NCI-H1105 treated with DMSO at 0.1 percent for 48 hours (cell line): ENCODE measurements around the gene ITPR3.
A peak's percentile ranks its signal among the peaks of the same experiment; 100 is the strongest.

ENCODE experiments used
- DNase-seq: peaks from one replicate; lab custom pipeline; 2025; lab: John Stamatoyannopoulos, UW

ITPR3 gene

DNA sequence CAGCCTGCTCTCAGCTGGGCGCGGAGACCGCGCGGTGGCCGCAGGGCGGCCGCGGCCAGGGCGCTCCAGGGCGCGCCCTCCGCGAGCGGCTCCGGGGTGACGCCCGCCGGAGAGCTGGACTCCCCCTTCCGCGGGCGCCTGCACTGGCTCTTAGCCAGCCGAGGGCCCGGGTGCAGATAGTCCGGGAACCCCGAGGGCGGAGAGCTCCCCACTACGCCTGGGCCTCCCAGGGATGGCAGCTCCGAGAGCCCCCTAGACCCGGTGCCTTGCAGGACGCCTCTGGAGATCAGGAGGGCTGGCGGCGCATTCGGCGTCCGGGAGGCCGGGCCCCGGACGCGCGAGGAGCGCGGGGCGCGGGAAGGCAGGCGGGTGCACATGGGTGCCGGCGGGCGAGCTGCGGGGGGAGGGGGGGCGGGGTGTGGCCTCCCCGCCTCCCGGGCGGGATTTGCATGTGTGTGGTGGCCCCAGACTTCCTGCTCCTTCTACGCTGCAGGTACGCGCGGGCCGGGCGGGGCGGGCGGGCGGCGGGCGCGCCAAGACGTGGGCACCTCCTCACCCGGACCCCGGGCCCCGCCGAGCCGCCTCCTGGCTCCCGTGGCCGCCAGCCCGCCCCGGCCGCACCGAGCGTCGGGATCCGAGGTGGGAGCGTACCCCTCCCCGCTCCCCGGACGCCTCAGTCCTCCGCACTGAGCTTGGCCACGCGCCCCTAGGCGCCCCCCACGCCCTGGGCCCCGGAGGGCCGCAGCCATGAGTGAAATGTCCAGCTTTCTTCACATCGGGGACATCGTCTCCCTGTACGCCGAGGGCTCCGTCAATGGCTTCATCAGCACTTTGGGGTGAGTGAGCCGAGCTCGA, at the start of gene ITPR3:
Gene ITPR3, plus strand, starts transcription at position 467 of the 855 bp plus-strand sequence. Its CDS starts 281 bp downstream, at position 748.
- DNase-seq, result peak; percentile 59

DNA sequence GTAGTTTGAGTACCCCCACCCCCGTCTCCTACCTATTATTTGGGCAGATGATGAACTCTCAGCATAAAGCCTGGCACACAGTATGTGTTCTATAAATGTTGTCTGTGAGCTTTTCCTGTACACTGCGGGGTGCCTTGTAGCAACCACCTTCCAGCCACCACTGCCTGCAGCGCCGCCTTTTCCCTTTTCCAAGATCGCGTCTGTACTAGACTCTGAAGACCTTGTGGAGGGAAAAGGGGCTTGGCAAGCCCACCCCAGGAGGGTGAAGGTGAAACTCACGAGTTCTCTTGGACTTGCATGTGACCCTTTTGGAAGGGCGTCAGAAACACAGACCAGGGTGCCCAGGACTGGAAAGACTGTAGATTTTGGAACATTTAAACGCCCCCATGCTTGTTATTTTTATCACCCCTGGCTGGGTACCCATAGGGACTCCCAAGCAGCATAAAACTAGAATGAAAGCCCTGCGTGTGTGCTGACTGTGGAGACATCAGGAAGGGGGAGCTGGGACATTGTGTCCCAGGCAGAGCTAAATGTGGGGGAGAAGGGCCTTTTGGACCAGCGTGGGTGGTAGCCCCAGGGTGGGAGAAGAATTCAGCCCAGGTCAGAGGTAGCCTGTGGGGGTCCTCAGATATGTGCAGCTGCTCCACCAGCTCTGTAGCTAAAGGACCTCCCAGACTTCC, 49.3 kb upstream of the ITPR3 start:
- DNase-seq, result no peak

DNA sequence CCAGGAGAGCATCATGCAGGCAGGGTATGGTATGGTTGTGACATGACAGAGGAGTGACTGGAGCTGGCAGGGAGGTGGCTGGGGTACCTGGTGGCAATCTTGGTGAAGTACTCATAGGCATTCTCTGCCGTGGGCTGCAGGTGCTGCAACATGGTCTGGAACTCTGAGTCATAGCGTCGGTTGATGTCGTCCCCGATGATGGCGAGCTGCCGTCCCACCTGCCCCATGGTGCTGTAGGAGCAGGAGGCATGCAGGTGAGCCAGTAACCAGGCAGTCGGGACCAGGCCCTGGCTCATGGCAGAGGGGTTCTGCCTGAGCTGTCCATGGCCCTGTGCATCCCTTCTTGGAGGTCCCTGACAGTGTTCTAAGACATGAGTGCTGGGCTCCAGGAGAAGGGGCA, 45.9 kb upstream of the ITPR3 start:
- DNase-seq, result no peak

- DNase-seq, result no peak
Observed at GRCh38 chr6:33576668-33577067, 44.5 kb upstream of the ITPR3 start.

- no peak for DNase-seq
Observed at GRCh38 chr6:33577106-33577535, 44.0 kb upstream of the ITPR3 start.

GRCh38 chr6:33577718-33578117, 43.4 kb upstream of the ITPR3 start:
- no peak for DNase-seq

GRCh38 chr6:33578164-33578563, 43.0 kb upstream of the ITPR3 start:
- no peak for DNase-seq

DNA sequence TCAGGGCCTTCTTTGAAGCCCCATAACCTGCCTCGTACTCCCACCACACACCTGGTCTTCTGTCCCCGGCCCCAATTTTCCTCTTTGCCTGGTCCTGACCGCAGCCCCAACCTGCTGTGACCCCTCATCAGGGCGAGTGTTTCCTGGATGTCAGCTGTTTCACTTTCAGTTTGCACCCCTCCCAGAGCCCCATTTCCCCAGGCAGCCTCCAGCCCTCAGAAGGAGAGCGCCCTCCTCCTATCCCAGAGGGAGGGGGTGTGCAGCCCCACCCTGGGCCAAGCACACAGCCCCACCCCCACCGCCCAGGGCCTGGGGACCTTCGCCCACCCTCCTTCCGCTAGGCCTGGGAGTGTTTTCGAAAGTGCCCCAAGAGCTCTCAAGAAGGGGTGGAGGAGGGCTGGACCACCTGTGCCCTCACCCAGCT, 42.5 kb upstream of the ITPR3 start:
- no peak for DNase-seq

DNA sequence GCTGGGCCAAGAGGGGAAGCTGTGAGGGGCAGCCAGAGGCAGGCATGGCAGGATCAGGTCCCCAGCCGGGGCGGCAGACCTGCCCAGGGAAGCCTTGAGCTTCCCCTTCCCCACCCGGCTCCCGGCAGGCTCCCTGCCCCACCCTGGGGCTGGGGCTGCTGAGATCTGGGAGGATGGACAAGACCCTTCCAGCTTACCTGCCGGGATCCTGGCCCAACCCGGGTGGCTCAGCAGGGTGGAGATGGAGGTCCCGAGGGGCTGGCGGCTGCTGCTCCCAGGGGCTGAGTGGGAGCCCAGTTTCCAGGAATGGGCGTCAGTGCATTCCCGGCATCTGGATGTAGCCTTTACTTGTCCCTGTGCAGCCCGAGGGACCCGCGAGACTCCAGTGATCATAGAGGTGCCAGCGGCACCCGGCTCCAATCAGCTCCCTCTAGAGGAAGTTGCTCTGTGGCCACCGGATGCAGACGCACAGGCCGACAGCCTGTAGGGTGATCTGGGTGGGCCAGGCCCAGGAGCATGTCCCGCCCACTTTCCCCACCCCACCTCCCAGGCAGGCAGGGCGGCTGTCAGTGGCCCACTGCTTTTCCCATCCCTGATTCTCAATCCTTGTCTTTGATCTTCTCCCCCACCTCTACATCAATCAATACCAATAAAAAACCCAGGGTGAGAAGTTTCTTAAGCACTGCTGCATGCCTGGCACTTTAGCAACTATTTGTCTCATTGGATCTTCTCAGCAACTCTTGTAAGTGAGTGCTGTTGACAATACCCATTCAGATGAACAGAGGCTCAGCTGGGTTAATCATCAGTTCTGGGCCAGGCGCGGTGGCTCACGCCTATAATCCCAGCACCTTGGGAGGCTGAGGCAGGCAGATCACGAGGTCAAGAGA, 41.1 kb upstream of the ITPR3 start, which contains the start of gene BAK1:
Gene BAK1, minus strand, starts transcription at position 449 of the 887 bp plus-strand sequence. CDS start 2,672 bp downstream, outside the sequence.
- peak; percentile 91 for DNase-seq

GRCh38 chr6:33581186-33581585, 39.9 kb upstream of the ITPR3 start:
- DNase-seq, result no peak

- no peak for DNase-seq
Observed at GRCh38 chr6:33583591-33584155, 37.4 kb upstream of the ITPR3 start.

- DNase-seq, result no peak
Observed at GRCh38 chr6:33584700-33585402, 36.3 kb upstream of the ITPR3 start.

DNA sequence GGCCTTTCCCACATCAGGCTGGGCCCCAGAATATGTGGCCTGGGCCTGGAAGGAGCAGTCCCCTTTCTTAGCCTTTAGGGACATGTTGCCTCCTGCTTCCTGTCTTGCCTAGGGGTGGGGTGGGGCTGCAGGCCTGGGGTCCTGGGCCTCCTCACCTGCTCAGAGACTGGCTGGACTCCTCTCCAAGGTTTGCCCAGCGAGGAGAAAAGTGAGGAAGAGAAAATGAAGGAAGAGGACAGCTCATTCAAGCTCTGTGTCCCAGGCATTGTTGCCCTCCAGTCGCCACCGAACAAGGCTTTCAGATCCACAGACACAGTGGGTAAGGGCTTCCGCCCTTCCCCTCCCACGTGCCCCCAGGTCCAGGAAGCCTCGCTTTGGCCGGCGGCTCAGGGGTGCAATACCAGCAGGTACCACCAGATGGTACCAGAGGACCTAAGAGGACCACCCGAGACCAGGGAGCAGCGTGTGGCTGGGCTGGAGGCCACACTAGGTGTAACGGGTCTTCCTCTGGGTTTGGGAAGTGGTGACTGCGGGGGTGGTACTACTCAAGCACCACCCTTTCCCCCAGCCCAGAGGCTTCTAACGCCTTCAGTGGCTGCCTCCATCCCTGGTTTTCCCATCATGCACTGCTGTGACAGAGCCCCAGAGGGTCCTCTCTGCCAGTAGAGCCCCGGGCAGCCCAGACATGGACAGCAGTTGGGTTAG, 35.6 kb upstream of the ITPR3 start:
- peak; percentile 75 for DNase-seq

GRCh38 chr6:33586108-33586640, 34.9 kb upstream of the ITPR3 start:
- no peak for DNase-seq

- DNase-seq, result no peak
Observed at GRCh38 chr6:33587529-33587928, 33.6 kb upstream of the ITPR3 start.

DNA sequence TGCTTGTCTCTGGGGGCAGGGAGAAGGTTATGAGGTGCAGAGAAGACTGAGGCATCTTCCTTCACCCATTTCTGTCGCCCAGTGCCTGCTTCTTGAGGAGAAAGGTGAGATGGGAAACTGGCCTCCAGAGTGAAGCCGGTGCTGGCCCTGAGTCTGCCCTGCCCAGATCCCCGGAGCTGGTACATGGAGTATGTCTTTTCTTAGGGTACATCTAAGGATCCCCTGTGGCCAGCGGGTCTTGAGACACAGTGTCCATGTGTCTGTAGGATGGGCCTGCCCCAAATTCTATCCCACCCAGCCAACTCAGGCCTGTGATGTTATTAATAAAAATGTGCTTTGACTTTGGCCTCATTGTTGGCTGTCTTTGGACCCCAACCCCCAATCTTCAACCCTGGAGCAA, 32.2 kb upstream of the ITPR3 start:
- DNase-seq, result no peak

DNA sequence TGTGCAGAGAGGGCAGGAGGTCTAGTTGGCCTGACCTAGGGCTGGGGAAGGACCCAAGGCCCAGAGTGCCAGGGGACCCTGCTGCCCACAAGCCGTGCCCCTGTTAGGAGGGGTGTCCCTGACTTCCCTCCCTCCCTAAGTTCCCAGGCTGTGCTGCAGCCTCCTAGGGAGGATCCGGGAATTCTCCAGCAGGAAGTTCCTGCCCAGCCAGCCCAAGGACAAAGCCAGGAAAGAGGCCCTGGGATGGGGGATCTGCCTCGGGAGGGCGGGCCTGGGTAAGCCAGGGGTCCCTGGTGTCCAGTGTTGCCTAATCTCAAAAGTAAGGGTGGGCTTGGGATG, 31.8 kb upstream of the ITPR3 start:
- DNase-seq, result no peak

- DNase-seq, result peak; percentile 20
Observed at GRCh38 chr6:33589731-33590530, 31.2 kb upstream of the ITPR3 start.

DNA sequence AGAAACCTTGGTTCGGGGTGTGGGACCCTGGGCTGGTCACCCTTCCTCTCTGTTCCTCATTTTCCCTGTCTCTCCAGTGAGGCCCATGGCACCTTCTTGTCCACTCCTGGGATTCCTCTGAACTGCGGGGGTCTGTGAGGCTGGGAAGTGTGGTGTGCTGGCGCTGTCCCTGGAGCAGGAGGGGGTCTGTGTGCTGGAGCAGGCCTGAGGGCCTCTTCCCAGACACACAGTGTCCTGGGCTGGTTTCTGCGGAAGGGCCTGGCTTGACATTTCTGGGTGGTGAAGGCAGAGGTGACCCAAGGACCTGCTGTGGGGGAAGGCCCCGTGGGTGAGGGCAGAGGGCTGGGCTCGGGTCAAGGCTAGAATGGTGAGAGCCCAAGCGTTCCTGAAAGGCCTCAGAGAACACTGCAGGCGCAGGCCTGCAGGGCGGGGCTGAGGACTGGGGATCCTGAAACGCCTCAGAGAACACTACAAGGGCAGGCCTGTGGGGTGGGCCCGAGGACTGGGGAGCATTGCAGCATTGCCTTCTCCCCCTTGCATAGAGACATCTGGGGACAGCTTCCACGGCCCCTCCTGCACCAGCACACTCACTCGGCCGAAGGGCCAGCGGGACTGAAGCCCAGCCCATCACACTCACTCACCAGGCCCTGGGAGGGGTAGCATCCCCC, 30.5 kb upstream of the ITPR3 start:
- no peak for DNase-seq
